ENCODE data around the gene DAPK3. TPM values are rescaled to one million over a fixed set of nuclear protein-coding genes. Genes with fewer than 3 reads are reported as not detected.

Gene DAPK3
- total RNA-seq, 1 experiment from 2014 or later = 121 TPM

DNA sequence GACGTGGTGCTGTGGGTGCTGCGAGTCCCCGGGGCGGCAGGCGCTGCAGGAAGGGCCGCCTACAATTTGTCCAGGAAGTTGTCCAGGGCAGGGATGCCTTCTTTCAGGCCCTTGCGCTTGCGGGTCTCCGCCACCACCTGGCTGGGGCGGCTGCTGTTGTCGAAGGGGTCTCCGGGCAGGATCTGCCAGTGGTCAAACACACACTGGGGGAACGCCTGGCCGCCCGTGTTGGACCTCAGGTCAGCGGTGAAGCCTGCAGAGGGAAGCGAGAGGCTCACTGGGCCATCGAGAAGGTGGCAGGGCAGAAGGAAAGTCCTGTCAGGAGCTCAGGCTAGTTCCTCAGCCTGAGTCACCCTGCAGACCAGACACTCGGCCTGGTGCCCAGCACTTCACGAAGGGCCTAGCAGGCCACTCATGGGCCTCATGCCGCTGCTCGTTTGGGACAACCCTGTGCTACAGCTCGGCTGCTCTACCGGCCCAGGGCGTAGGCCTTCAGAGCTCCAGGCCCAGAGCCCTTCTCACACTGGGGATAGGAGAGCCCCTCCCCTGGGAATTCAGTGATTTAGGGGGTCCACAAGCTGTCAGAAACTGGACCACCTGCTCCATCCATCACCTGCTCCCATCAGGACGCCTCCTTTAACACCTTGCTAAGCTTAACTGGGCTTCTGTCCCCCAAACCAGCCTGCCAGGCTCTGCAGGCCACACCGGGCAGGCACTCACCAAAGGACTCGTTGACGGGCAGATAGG lies 5.8 kb upstream of the DAPK3 start:
- H3K79me2 ChIP-seq (ENCODE audit: insufficient read depth, low read length) = 0 out of 2 replicates have a peak, but pooled peaks cover 3% of the 10 kb centered on the region
- peak overlapping the region in 1 of 3 experiments; percentile 77; a peak in 2 of 7 replicates for H3K27ac Mint-ChIP-seq
- WGBS (ENCODE audit: extremely low coverage, insufficient read length, low lambda C conversion rate) = no CpG with 5 or more reads among the region's 29 CpGs

More for the DNA sequence above, 5.8 kb upstream of the DAPK3 start:
- Histone ChIP-seq H3K23me2 (ENCODE audit: insufficient read length, low read depth, low read length, poor library complexity, severe bottlenecking) (no peaks in the 10 kb centered on the region), H4K5ac (ENCODE audit: insufficient read length, low read depth, low read length) (no peak overlapping the region), H3K27me3 (ENCODE audit: insufficient read depth, low read length) (no peaks in the 10 kb centered on the region), H4K91ac (ENCODE audit: insufficient read length, low read depth, low read length) (no peak overlapping the region), H4K20me1 (ENCODE audit: control insufficient read depth, insufficient read depth, insufficient read length) (no peaks in the 10 kb centered on the region), H3K9me3 (ENCODE audit: control insufficient read depth, low read depth, low read length) (no peaks in the 10 kb centered on the region), H3K23ac (ENCODE audit: insufficient read length, low read depth, low read length) (no peak overlapping the region), H2BK20ac (ENCODE audit: low read depth, low read length, poor library complexity, severe bottlenecking) (no peak overlapping the region), H2AFZ (ENCODE audit: low read length) (no peak overlapping the region), H3K4ac (ENCODE audit: low read depth, low read length) (no peak overlapping the region), H3K27ac (ENCODE audit: insufficient read length, low read depth, low read length) (no peak overlapping the region), H2AK5ac (ENCODE audit: insufficient read length, low read length) (no peak overlapping the region), H3K4me2 (ENCODE audit: insufficient read depth, insufficient read length, low read length) (no peak overlapping the region), H2BK12ac (ENCODE audit: insufficient read length, low read depth, low read length) (no peak overlapping the region), H3K18ac (ENCODE audit: insufficient read length, low read depth, low read length) (no peak overlapping the region), H4K8ac (replicated peaks; ENCODE audit: insufficient read length, low read depth, low read length) (no peak overlapping the region), H3K14ac (ENCODE audit: insufficient read depth, low read length) (no peak overlapping the region), H3K79me1 (ENCODE audit: insufficient read depth, low read depth, low read length, poor library complexity, severe bottlenecking) (no peaks in the 10 kb centered on the region), H3K9ac (ENCODE audit: extremely low read depth, insufficient read length, low read length) (no peak overlapping the region), H3K4me1 (ENCODE audit: insufficient read depth, low read length) (no peaks in the 10 kb centered on the region), H3K56ac (ENCODE audit: insufficient read length, low read depth, low read length) (no peak overlapping the region), H2BK5ac (ENCODE audit: insufficient read length, low read length) (no peak overlapping the region), H3T11ph (ENCODE audit: low read length) (no peak overlapping the region), H2BK15ac (ENCODE audit: low read depth, low read length) (no peak overlapping the region), H2BK120ac (ENCODE audit: low read depth, low read length, poor library complexity, severe bottlenecking) (no peak overlapping the region)
- peaks cover 51 to 71% (median 59%) of the 10 kb centered on the region in 3 experiments for H3K36me3 Mint-ChIP-seq (ENCODE audit: insufficient read depth in 1 of 3, low read depth in 3 of 3)
- H3K4me3 Mint-ChIP-seq = no peak overlapping the region
- DNase-seq = peak; percentile 34
- H3K9me3 Mint-ChIP-seq = no peaks in the 10 kb centered on the region; a peak in 1 of 5 replicates
- H3K27me3 Mint-ChIP-seq (ENCODE audit: low read depth) = peaks cover 1% of the 10 kb centered on the region
- TF ChIP-seq, protein P1, sequence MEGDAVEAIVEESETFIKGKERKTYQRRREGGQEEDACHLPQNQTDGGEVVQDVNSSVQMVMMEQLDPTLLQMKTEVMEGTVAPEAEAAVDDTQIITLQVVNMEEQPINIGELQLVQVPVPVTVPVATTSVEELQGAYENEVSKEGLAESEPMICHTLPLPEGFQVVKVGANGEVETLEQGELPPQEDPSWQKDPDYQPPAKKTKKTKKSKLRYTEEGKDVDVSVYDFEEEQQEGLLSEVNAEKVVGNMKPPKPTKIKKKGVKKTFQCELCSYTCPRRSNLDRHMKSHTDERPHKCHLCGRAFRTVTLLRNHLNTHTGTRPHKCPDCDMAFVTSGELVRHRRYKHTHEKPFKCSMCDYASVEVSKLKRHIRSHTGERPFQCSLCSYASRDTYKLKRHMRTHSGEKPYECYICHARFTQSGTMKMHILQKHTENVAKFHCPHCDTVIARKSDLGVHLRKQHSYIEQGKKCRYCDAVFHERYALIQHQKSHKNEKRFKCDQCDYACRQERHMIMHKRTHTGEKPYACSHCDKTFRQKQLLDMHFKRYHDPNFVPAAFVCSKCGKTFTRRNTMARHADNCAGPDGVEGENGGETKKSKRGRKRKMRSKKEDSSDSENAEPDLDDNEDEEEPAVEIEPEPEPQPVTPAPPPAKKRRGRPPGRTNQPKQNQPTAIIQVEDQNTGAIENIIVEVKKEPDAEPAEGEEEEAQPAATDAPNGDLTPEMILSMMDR (conservative IDR thresholded peaks at IDR 0.05) = no peak
- H3K4me1 Mint-ChIP-seq = peaks cover 3 to 4% of the 10 kb centered on the region in 2 experiments; a peak in 2 of 4 replicates
